ENCODE data around the gene ZFYVE9.
"Not testable (repeated sequence)": the region's sequence is repeated elsewhere in the genome, so short reads cannot be mapped to it uniquely, and the experiment has no call there.

ZFYVE9 gene, protein sequence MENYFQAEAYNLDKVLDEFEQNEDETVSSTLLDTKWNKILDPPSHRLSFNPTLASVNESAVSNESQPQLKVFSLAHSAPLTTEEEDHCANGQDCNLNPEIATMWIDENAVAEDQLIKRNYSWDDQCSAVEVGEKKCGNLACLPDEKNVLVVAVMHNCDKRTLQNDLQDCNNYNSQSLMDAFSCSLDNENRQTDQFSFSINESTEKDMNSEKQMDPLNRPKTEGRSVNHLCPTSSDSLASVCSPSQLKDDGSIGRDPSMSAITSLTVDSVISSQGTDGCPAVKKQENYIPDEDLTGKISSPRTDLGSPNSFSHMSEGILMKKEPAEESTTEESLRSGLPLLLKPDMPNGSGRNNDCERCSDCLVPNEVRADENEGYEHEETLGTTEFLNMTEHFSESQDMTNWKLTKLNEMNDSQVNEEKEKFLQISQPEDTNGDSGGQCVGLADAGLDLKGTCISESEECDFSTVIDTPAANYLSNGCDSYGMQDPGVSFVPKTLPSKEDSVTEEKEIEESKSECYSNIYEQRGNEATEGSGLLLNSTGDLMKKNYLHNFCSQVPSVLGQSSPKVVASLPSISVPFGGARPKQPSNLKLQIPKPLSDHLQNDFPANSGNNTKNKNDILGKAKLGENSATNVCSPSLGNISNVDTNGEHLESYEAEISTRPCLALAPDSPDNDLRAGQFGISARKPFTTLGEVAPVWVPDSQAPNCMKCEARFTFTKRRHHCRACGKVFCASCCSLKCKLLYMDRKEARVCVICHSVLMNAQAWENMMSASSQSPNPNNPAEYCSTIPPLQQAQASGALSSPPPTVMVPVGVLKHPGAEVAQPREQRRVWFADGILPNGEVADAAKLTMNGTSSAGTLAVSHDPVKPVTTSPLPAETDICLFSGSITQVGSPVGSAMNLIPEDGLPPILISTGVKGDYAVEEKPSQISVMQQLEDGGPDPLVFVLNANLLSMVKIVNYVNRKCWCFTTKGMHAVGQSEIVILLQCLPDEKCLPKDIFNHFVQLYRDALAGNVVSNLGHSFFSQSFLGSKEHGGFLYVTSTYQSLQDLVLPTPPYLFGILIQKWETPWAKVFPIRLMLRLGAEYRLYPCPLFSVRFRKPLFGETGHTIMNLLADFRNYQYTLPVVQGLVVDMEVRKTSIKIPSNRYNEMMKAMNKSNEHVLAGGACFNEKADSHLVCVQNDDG (N-terminal part only)

DNA sequence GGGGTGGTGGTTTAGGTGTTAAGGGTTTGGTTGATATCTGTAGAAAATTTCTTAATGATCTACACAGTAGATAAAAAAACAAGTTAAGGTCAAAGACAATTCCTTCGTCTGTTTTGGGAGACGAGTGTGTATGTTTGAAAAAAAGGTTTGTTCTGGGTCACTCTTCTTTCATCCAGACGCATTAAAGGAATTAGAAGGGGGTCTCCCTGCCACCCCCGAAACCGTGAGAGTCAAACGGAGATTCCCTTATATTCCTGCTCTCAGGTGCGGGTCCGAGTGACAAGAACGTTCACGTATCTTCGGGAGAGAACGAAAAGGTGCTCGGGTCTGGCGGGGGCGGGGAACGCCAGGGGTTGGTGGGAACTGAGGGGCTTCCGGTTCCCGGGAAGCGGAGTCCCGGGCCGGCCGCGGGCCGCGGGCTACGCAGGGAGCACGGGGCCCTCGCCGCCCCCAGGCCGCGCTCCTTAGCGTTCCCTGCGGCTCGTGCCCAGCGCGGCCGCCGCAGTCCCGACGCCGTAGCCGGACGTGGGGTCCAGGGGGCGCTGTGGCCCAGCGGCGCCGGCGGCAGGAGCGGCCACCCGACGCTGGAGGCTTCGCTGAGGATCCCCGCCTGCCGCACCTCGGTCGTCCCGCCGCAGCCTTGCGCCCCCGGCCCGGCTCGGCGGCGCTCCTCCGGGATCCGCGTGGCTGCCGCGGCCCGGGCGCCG is at the start of gene ZFYVE9:
TSS of gene ZFYVE9 (plus strand) at position 577 of the 707 bp plus-strand sequence. CDS start 91,118 bp downstream, outside the sequence.
- H3K27ac ChIP-seq (ENCODE audit: low read length) = peak within 1 kb of the TSS; percentile 25
- peak within 1 kb of the TSS; percentile 87 for H3K4me3 ChIP-seq (ENCODE audit: low read length)
- no peaks in the 10 kb centered on the region for H3K36me3 ChIP-seq (ENCODE audit: control insufficient read depth, low read depth, low read length)
- peaks cover 3% of the 10 kb centered on the region for H3K4me1 ChIP-seq (ENCODE audit: control insufficient read depth, low read depth, low read length)
- H3K9ac ChIP-seq (ENCODE audit: low read length) = peak within 1 kb of the TSS; percentile 83
- H3K27me3 ChIP-seq (ENCODE audit: control insufficient read depth, insufficient read depth, low read length) = peaks cover 12% of the 10 kb centered on the region
- H3K9me3 ChIP-seq (ENCODE audit: control insufficient read depth, low read depth, low read length) = no peaks in the 10 kb centered on the region

- not testable (repeated sequence) for H3K4me1 ChIP-seq (ENCODE audit: control insufficient read depth, low read depth, low read length); H3K4me3 ChIP-seq (ENCODE audit: low read length); H3K9me3 ChIP-seq (ENCODE audit: control insufficient read depth, low read depth, low read length); H3K27ac ChIP-seq (ENCODE audit: low read length); H3K27me3 ChIP-seq (ENCODE audit: control insufficient read depth, insufficient read depth, low read length); H3K9ac ChIP-seq (ENCODE audit: low read length)
- H3K36me3 ChIP-seq (ENCODE audit: control insufficient read depth, low read depth, low read length) = peaks cover 16% of the 10 kb centered on the region
Measured at GRCh38 chr1:52094300-52094699, 47.6 kb upstream of the ZFYVE9 start.

DNA sequence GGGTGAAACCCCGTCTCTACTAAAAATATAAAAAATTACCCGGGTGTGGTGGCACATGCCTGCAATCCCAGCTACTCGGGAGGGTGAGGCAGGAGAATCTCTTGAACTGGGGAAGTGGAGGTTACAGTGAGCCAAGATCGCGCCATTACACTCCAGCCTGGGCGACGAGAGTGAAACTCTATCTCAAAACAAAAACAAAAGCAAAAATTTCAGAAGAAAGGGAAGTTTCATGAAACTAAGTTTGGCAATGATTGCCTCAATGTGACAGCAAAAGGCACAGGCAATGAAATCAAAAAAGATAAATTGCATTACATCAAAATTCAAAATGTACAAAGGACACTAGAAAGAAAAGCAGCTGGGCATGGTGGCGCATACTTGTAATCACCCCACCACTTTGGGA is 45.7 kb upstream of the ZFYVE9 start:
- Histone ChIP-seq H3K36me3 (ENCODE audit: control insufficient read depth, low read depth, low read length) (no peaks in the 10 kb centered on the region), H3K9ac (ENCODE audit: low read length) (no peak overlapping the region), H3K9me3 (ENCODE audit: control insufficient read depth, low read depth, low read length) (no peaks in the 10 kb centered on the region), H3K27me3 (ENCODE audit: control insufficient read depth, insufficient read depth, low read length) (no peaks in the 10 kb centered on the region), H3K27ac (ENCODE audit: low read length) (no peak overlapping the region), H3K4me3 (ENCODE audit: low read length) (no peak overlapping the region), H3K4me1 (ENCODE audit: control insufficient read depth, low read depth, low read length) (no peaks in the 10 kb centered on the region)

DNA sequence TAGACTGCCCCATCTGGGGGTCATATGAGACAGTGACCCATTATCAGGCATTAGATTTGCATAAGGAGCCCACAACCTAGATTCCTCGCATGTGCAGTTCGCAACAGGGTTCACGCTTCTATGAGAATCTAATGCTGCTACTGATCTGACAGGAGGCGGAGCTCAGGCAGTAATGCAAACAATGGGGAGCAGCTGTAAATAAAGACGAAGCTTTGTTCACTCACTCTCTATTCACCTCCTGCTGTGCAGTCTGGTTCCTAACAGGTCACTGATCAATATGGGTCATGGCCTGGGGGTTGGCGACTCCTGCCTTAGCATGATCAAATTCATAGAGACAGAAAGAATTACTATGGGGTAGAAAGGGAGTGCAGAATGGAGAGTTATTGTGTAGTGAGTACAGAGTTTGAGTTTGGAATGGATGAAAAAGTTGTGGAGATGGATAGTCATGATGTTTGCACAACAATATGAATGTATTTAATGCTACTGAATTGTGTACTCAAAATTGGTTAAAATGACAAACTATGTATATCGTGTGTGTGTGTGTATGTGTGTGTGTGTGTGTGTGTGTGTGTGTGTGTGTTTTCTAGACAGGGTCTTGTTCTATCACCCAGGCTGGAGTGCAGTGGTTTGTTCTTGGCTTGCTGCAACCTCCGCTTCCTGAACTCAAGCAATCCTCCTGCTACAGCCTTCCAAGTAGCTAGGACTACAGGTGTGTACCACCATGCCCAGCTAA is 43.6 kb upstream of the ZFYVE9 start:
- Histone ChIP-seq H3K9me3 (ENCODE audit: control insufficient read depth, low read depth, low read length) (no peaks in the 10 kb centered on the region), H3K36me3 (ENCODE audit: control insufficient read depth, low read depth, low read length) (no peaks in the 10 kb centered on the region), H3K27ac (ENCODE audit: low read length) (no peak overlapping the region), H3K27me3 (ENCODE audit: control insufficient read depth, insufficient read depth, low read length) (no peaks in the 10 kb centered on the region), H3K4me3 (ENCODE audit: low read length) (no peak overlapping the region), H3K9ac (ENCODE audit: low read length) (no peak overlapping the region), H3K4me1 (ENCODE audit: control insufficient read depth, low read depth, low read length) (no peaks in the 10 kb centered on the region)

DNA sequence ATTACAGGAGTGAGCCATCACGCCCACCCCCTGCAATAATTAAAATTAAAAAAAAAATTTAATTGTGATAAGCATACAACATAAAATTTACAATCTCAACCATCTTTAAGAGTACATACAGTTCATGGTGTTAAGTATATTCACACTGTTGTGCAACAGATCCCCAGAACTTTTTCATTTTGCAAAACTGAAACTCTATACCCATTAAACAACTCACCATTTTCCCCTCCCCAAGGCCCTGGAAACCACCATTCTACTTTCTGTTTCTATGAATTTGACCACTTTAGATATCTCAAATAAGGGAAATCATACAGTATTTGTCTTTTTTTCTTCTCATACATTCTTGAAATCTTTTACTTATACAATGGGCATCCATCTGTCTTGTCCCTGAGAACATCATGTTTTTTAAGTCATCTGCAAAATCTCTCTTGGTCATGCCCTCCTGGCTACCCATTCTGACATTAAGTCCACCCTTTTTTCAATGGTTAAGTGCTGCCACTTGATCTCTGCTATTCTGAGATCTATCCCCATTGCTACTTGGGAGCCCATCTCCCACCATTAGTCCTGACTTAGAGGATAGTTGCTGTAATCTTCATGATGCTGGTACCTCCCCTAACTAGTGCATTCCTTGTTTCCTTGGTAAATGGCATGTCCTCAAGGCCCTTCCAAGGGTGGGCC is 39.4 kb upstream of the ZFYVE9 start:
- Histone ChIP-seq H3K9ac (ENCODE audit: low read length) (no peak overlapping the region), H3K4me3 (ENCODE audit: low read length) (no peak overlapping the region), H3K27ac (ENCODE audit: low read length) (no peak overlapping the region), H3K4me1 (ENCODE audit: control insufficient read depth, low read depth, low read length) (no peaks in the 10 kb centered on the region), H3K9me3 (ENCODE audit: control insufficient read depth, low read depth, low read length) (no peaks in the 10 kb centered on the region), H3K27me3 (ENCODE audit: control insufficient read depth, insufficient read depth, low read length) (no peaks in the 10 kb centered on the region), H3K36me3 (ENCODE audit: control insufficient read depth, low read depth, low read length) (no peaks in the 10 kb centered on the region)

- no peaks in the 10 kb centered on the region for H3K9me3 ChIP-seq (ENCODE audit: control insufficient read depth, low read depth, low read length)
- no peaks in the 10 kb centered on the region for H3K4me1 ChIP-seq (ENCODE audit: control insufficient read depth, low read depth, low read length)
- H3K36me3 ChIP-seq (ENCODE audit: control insufficient read depth, low read depth, low read length) = no peaks in the 10 kb centered on the region
- no peak overlapping the region for H3K27ac ChIP-seq (ENCODE audit: low read length)
- H3K27me3 ChIP-seq (ENCODE audit: control insufficient read depth, insufficient read depth, low read length) = no peaks in the 10 kb centered on the region
- H3K9ac ChIP-seq (ENCODE audit: low read length) = no peak overlapping the region
- no peak overlapping the region for H3K4me3 ChIP-seq (ENCODE audit: low read length)
Measured at GRCh38 chr1:52111492-52111891, 30.4 kb upstream of the ZFYVE9 start.

DNA sequence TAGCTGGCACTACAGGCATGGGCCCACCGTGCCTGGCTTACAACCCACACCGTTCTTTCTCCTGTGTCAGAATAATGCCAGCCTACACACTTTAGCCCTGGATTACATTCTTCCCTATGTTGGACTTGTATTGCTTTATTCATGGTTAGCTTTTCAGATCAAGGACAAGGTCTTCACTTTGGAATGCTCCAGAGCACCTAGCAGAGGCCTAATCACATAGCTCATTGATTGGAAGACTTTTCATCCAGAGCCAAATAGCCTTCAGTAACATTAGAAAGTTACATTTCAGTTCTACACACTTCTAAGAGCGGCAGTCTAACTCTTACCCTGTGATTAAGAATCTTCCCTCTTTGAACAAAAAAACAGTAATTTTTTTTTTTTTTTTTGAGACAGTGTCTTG is 29.4 kb upstream of the ZFYVE9 start:
- Histone ChIP-seq H3K36me3 (ENCODE audit: control insufficient read depth, low read depth, low read length) (no peaks in the 10 kb centered on the region), H3K27ac (ENCODE audit: low read length) (no peak overlapping the region), H3K4me3 (ENCODE audit: low read length) (no peak overlapping the region), H3K9ac (ENCODE audit: low read length) (no peak overlapping the region), H3K9me3 (ENCODE audit: control insufficient read depth, low read depth, low read length) (no peaks in the 10 kb centered on the region), H3K4me1 (ENCODE audit: control insufficient read depth, low read depth, low read length) (no peaks in the 10 kb centered on the region), H3K27me3 (ENCODE audit: control insufficient read depth, insufficient read depth, low read length) (no peaks in the 10 kb centered on the region)

GRCh38 chr1:52119301-52120079 is 22.4 kb upstream of the ZFYVE9 start:
- Histone ChIP-seq H3K4me3 (ENCODE audit: low read length) (no peak overlapping the region), H3K36me3 (ENCODE audit: control insufficient read depth, low read depth, low read length) (no peaks in the 10 kb centered on the region), H3K27ac (ENCODE audit: low read length) (no peak overlapping the region), H3K9ac (ENCODE audit: low read length) (no peak overlapping the region), H3K4me1 (ENCODE audit: control insufficient read depth, low read depth, low read length) (peaks cover 6% of the 10 kb centered on the region), H3K27me3 (ENCODE audit: control insufficient read depth, insufficient read depth, low read length) (no peaks in the 10 kb centered on the region), H3K9me3 (ENCODE audit: control insufficient read depth, low read depth, low read length) (no peaks in the 10 kb centered on the region)

DNA sequence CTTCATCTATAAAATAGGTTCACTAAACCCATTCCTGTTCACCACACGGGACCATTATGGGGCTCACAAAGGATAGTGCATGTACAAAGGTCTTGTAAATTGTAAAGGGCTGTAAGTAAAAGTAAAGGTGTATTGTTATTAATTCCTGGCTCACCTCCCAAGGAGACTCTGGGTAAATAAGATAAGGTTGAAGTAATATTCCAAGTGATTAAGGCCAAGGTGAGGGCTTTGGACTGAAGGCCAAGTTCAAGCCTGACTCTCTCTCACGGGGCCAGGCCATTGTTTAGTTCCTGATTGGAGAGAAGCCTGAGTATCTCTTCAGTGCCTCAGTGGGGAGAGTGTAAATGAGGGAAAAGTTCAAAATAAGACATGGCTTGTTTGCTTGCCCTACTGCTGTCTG is 19.5 kb upstream of the ZFYVE9 start:
- no peak overlapping the region for H3K4me3 ChIP-seq (ENCODE audit: low read length)
- no peak overlapping the region for H3K9ac ChIP-seq (ENCODE audit: low read length)
- H3K4me1 ChIP-seq (ENCODE audit: control insufficient read depth, low read depth, low read length) = peaks cover 6% of the 10 kb centered on the region
- no peaks in the 10 kb centered on the region for H3K36me3 ChIP-seq (ENCODE audit: control insufficient read depth, low read depth, low read length)
- no peaks in the 10 kb centered on the region for H3K9me3 ChIP-seq (ENCODE audit: control insufficient read depth, low read depth, low read length)
- no peaks in the 10 kb centered on the region for H3K27me3 ChIP-seq (ENCODE audit: control insufficient read depth, insufficient read depth, low read length)
- H3K27ac ChIP-seq (ENCODE audit: low read length) = no peak overlapping the region

DNA sequence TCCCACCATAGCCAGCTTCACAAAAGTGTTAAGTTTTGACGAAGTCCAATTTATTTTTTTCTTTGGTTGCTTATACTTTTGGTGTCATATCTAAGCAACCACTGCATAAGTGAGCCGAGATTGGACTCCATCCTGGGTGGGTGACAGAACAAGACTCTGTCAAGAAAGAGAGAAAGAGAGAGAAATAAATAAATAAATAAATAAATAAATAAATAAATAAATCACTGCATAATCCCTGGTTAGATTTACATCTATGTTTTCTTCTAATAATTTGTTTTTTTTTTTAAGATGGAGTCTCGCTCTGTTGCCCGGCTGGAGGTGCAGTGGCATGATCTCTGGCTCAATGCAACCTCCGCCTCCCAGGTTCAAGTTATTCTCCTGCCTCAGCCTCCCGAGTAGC is 18.3 kb upstream of the ZFYVE9 start:
- Histone ChIP-seq H3K27me3 (ENCODE audit: control insufficient read depth, insufficient read depth, low read length) (no peaks in the 10 kb centered on the region), H3K36me3 (ENCODE audit: control insufficient read depth, low read depth, low read length) (no peaks in the 10 kb centered on the region)

More for the DNA sequence above, 18.3 kb upstream of the ZFYVE9 start:
- Histone ChIP-seq H3K4me1 (ENCODE audit: control insufficient read depth, low read depth, low read length) (peaks cover 6% of the 10 kb centered on the region), H3K9ac (ENCODE audit: low read length) (no peak overlapping the region), H3K4me3 (ENCODE audit: low read length) (no peak overlapping the region), H3K27ac (ENCODE audit: low read length) (no peak overlapping the region), H3K9me3 (ENCODE audit: control insufficient read depth, low read depth, low read length) (no peaks in the 10 kb centered on the region)
